K562 (cell line): Measurements from ENCODE around the gene ITPR3. TPM values are rescaled to one million over a fixed set of nuclear protein-coding genes. Genes with fewer than 3 reads are reported as not detected.
A peak's percentile ranks its signal among the peaks of the same experiment; 100 is the strongest.

Experiments
- ATAC-seq: fragments of 200-7000 bp; cut with Tn5 transposase; 3 replicates; pipeline ENCODE4 v1.9.1; 2020; ENCODE audit warnings: moderate library complexity
- BruUV-seq: library from RNA; stranded (reverse); fragments of 400-500 nt; replicated peaks from 2 replicates; lab custom pipeline; 2021; lab: Mats Ljungman, UMichigan
- CTCF ChIA-PET: fragments of 300-600 bp; formaldehyde crosslinking; extraction: SDS; loops from one replicate; lab custom pipeline; 2021; ENCODE audit warnings: low intra/inter-chr PET ratio; lab: Yijun Ruan, JAX
- POLR2A ChIA-PET: fragments of 300-600, 350-650 bp; sonication (Branson Sonifier 250); formaldehyde crosslinking; extraction: SDS; loops from one replicate; lab custom pipeline; 2021; ENCODE audit warnings: antibody characterized with exemption, inconsistent platforms; lab: Yijun Ruan, JAX
- DNase-seq, 4 experiments: peaks; one replicate each; pipeline versions ENCODE4 v3.0.0 to v3.0.0-alpha.2; 2011 to 2018; ENCODE audit warnings: low spot score in 3 of 4, mixed read lengths in 3 of 4; ENCODE audit errors: extremely low read depth in 1 of 4
- FAIRE-seq: peaks from 2 replicates; lab custom pipeline; 2011; peaks lifted over from hg19 to GRCh38; lab: Jason Lieb, UNC
- H2AFZ ChIP-seq: 2 replicates; pipeline ENCODE4 v1.6.0; 2011; ENCODE audit warnings: low read depth, low read length, control low read depth, inconsistent platforms
- H3K27ac ChIP-seq: fragments of 200-600 bp; 3 replicates; pipeline ENCODE4 v1.8.0; 2011; ENCODE audit warnings: low read depth, mild to moderate bottlenecking, control low read depth, inconsistent platforms, low read length, moderate library complexity, mixed read lengths; ENCODE audit errors: extremely low read depth
- H3K27me3 ChIP-seq, 2 experiments: fragments of 300-600 bp in 1 of 2; 2 replicates in 1 of 2; 3 replicates in 1 of 2; pipeline versions ENCODE4 v1.6.0 to v1.8.0; 2011; ENCODE audit warnings: inconsistent platforms in 2 of 2, low read length in 2 of 2, mild to moderate bottlenecking in 1 of 2, mixed read lengths in 1 of 2, moderate library complexity in 1 of 2; ENCODE audit not compliant: control insufficient read depth in 2 of 2, insufficient read depth in 2 of 2
- H3K36me3 ChIP-seq: fragments of 300-600 bp; 3 replicates; pipeline ENCODE4 v1.8.0; 2011; ENCODE audit warnings: mild to moderate bottlenecking, low read length, inconsistent platforms; ENCODE audit not compliant: control insufficient read depth, insufficient read depth
- H3K4me1 ChIP-seq, 2 experiments: fragments of 200-600 bp in 1 of 2; replicated peaks in 1 of 2; 2 replicates in 1 of 2; 3 replicates in 1 of 2; pipeline versions ENCODE4 v1.5.1 to v1.8.0; 2011; ENCODE audit warnings: inconsistent platforms in 2 of 2, low read length in 2 of 2, mild to moderate bottlenecking in 1 of 2, mixed read lengths in 1 of 2, moderate library complexity in 1 of 2; ENCODE audit not compliant: control insufficient read depth in 2 of 2, insufficient read depth in 2 of 2
- H3K4me2 ChIP-seq: 2 replicates; pipeline ENCODE4 v1.6.1; 2011; ENCODE audit warnings: low read length, control low read depth, inconsistent platforms, mixed read lengths; ENCODE audit not compliant: insufficient read depth
- H3K4me3 ChIP-seq: fragments of 200-600 bp; sonication (generic), shearing (Covaris generic); 2 replicates; pipeline ENCODE4 v1.5.1; 2016; ENCODE audit warnings: control low read depth, inconsistent platforms
- H3K79me2 ChIP-seq: fragments of 200-600 bp; 3 replicates; pipeline ENCODE4 v1.8.0; 2011; ENCODE audit warnings: low read length, inconsistent platforms; ENCODE audit not compliant: control insufficient read depth, insufficient read depth
- H3K9ac ChIP-seq, 2 experiments: 2 replicates each; pipeline versions ENCODE4 v1.6.0 to v1.6.1; 2011; ENCODE audit warnings: low read depth in 2 of 2, low read length in 2 of 2, control low read depth in 1 of 2, inconsistent platforms in 1 of 2, mild to moderate bottlenecking in 1 of 2, mixed read lengths in 1 of 2; ENCODE audit not compliant: insufficient read depth in 1 of 2
- H3K9me1 ChIP-seq: one replicate; pipeline ENCODE4 v1.6.0; 2011; ENCODE audit warnings: inconsistent platforms, mild to moderate bottlenecking, low read length, moderate library complexity; ENCODE audit not compliant: control insufficient read depth, insufficient read depth
- H3K9me3 ChIP-seq: replicated peaks from 2 replicates; pipeline ENCODE4 v1.5.1; 2011; ENCODE audit warnings: low read depth, low read length, inconsistent platforms; ENCODE audit not compliant: control insufficient read depth, insufficient read depth
- H4K20me1 ChIP-seq: replicated peaks from 2 replicates; pipeline ENCODE4 v1.6.1; 2011; ENCODE audit warnings: low read length, inconsistent platforms, mixed read lengths; ENCODE audit not compliant: control insufficient read depth, insufficient read depth
- ATF7 ChIP-seq: fragments of 450-650 bp; IDR thresholded peaks from 2 replicates; pipeline ENCODE4 v1.7.1; 2014; ENCODE audit warnings: mild to moderate bottlenecking, moderate library complexity
- CBFA2T3 ChIP-seq: fragments of 450-650 bp; IDR thresholded peaks from 2 replicates; pipeline ENCODE4 v1.6.1; 2017
- EP300 ChIP-seq: IDR thresholded peaks from 2 replicates; pipeline ENCODE4 v1.6.1; 2012; ENCODE audit warnings: low read length, improper control_type of control experiment
- NBN ChIP-seq: fragments of 450-650 bp; IDR thresholded peaks from 2 replicates; pipeline ENCODE4 v1.6.1; 2016; ENCODE audit warnings: low read depth, mild to moderate bottlenecking
- SIN3A ChIP-seq, 2 experiments: fragments of 150-350 bp in 1 of 2; IDR thresholded peaks; 2 replicates each; pipeline ENCODE4 v1.6.1; 2011 to 2016; ENCODE audit warnings: borderline replicate concordance in 2 of 2, low read depth in 2 of 2, low read length in 2 of 2, mild to moderate bottlenecking in 2 of 2, moderate library complexity in 2 of 2; ENCODE audit not compliant: control insufficient read depth in 1 of 2
- ZKSCAN8 ChIP-seq: fragments of 200-800 bp; sonication (Bioruptor generic); IDR thresholded peaks from 2 replicates; pipeline ENCODE4 v1.6.1; 2016; ENCODE audit warnings: missing genetic modification characterization, missing compliant biosample characterization
- ZNF445 ChIP-seq: fragments of 250-450 bp; sonication (Bioruptor Pico); IDR thresholded peaks from 2 replicates; pipeline ENCODE4 v1.4.0; 2020; ENCODE audit warnings: low read depth, mild to moderate bottlenecking, moderate library complexity
- WGBS: fragments of 100-300 bp; shearing (Covaris generic); methylation state at CpG from one replicate; pipeline ENCODE4 v1.1.6; 2016; ENCODE audit warnings: low coverage, mixed read lengths; ENCODE audit not compliant: insufficient coverage; ENCODE audit errors: missing lambda C conversion rate; 5-methylcytosine and 5-hydroxymethylcytosine counted together
- in situ Hi-C: fragments of 300-500 bp; cut with MboI; formaldehyde crosslinking; loops from 4 replicates; pipeline ENCODE4 v1.15.0; 2018; ENCODE audit warnings: inconsistent platforms, mixed read lengths
- intact Hi-C: fragments of 100-400 bp; cut with micrococcal nuclease; formaldehyde crosslinking; loops from 2 replicates; pipeline ENCODE4 v1.14.2; 2022
- polyA plus RNA-seq, 8 experiments: library from polyadenylated mRNA; depleted of rRNA in 4 of 8; stranded (reverse) in 5 of 8; unstranded in 3 of 8; fragments of >200 nt; fragmentation: Nextera tagmentation in 2 of 8; fragmentation: Illumina TruSeq in 1 of 8; extraction: Ambion mirVana in 2 of 8; extraction: Trizol in 1 of 8; gene quantifications; 2 replicates each; pipeline versions ENCODE4 v1.2.1 to v1.2.3, GENCODE V29; 2011 to 2014; ENCODE audit warnings: inconsistent platforms in 1 of 8, missing spikeins in 1 of 8
- total RNA-seq, 7 experiments: library from RNA; depleted of rRNA in 6 of 7; stranded (reverse); fragments of >200 nt in 6 of 7; fragmentation: Illumina TruSeq in 2 of 7; extraction: Trizol in 2 of 7; gene quantifications; 2 replicates each; pipeline versions ENCODE4 v1.2.1 to v1.2.3, GENCODE V29; 2011 to 2021; ENCODE audit warnings: low replicate concordance in 1 of 7
- TF ChIP-seq, protein P1 (sequence below): sonication (generic); formaldehyde crosslinking; IDR thresholded peaks from 2 replicates; pipeline ENCODE4 v1.8.0; 2023; ENCODE audit warnings: missing genetic modification reagents, mild to moderate bottlenecking, borderline replicate concordance

The ITPR3 gene
- total and polyA plus RNA-seq, 9 of the 15 experiments (the other 6 are each of a cell fraction or from before 2014, with no cell fraction given), result 0.39 to 35.7 (median 13.2) TPM

DNA sequence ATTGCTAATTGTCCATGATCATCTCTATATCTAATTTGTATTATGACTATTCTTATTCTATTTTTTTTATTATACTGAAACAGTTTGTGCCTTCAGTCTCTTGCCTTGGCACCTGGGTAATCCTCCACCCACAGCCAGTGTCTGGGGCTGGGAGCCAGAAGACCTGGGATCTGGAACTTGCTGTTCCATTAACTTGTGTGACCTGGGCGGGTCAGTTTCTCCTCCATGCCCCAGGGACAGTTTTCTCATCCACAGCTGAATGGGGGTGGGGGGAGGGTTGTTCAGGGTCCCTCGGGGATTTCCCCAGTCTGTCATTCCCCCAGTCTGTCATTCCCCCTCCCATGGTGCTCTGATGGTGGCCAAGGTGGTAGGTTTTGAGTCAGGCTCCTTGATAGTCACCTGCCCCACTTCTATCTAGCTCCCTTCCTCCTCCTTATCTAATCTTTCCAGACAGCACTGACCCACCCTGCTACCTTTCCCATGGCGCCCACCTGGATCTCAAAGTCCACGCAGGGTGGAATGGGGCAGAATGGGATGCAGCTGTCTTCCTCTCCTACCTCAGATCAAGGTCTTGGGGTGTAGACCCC is 10.9 kb downstream of the ITPR3 start:
- Histone ChIP-seq H3K9me3 (no peaks in the 10 kb centered on the region), H3K36me3 (peaks cover 15% of the 10 kb centered on the region; the same call in 1 of the 3 replicates), H2AFZ (no peak overlapping the region), H3K9ac (no peak overlapping the region), H3K27ac (no peak overlapping the region), H3K4me3 (no peak overlapping the region), H4K20me1 (peaks cover 32% of the 10 kb centered on the region), H3K79me2 (peaks cover 27% of the 10 kb centered on the region), H3K27me3 (no peaks in the 10 kb centered on the region), H3K4me2 (no peak overlapping the region), H3K4me1 (peaks cover 17 to 32% of the 10 kb centered on the region in 2 experiments; a peak in 4 of 5 replicates), H3K9me1 (peaks cover 23% of the 10 kb centered on the region)
- DNase-seq (peak in 2 of 4 experiments; percentile 54 to 55), ATAC-seq (no peak), FAIRE-seq (no peak)
- POLR2A ChIA-PET, result interaction anchor here (0.6 to 1.2 kb wide), 5 partner anchors 9 to 1316 kb away, joined by 3 to 5 read pairs (median 3); no protein-coding TSS in a partner anchor
- CTCF ChIA-PET, result interaction anchor here (0.5 to 1.9 kb wide), 2 partner anchors 21 to 42 kb away, joined by 4 to 6 read pairs; no protein-coding TSS in a partner anchor
- intact Hi-C loops (loop anchor here (1.0 kb wide), 1 partner anchor 45 kb away; no protein-coding TSS in a partner anchor), in situ Hi-C loops (no loop called here)
- WGBS, result 45% methylated on average over 4 of the region's 4 CpGs
- no peak for TF ChIP-seq ZNF445 (CRISPR knock-in tag)
- peak; percentile 41 for TF ChIP-seq CBFA2T3
- no peak for TF ChIP-seq EP300
- TF ChIP-seq NBN, result no peak
- no peak for TF ChIP-seq SIN3A (IDR thresholded peaks at IDR 0.05; ENCODE audit: borderline replicate concordance in 2 of 2, control insufficient read depth in 1 of 2, low read depth in 2 of 2, low read length in 2 of 2)
- TF ChIP-seq, protein P1, sequence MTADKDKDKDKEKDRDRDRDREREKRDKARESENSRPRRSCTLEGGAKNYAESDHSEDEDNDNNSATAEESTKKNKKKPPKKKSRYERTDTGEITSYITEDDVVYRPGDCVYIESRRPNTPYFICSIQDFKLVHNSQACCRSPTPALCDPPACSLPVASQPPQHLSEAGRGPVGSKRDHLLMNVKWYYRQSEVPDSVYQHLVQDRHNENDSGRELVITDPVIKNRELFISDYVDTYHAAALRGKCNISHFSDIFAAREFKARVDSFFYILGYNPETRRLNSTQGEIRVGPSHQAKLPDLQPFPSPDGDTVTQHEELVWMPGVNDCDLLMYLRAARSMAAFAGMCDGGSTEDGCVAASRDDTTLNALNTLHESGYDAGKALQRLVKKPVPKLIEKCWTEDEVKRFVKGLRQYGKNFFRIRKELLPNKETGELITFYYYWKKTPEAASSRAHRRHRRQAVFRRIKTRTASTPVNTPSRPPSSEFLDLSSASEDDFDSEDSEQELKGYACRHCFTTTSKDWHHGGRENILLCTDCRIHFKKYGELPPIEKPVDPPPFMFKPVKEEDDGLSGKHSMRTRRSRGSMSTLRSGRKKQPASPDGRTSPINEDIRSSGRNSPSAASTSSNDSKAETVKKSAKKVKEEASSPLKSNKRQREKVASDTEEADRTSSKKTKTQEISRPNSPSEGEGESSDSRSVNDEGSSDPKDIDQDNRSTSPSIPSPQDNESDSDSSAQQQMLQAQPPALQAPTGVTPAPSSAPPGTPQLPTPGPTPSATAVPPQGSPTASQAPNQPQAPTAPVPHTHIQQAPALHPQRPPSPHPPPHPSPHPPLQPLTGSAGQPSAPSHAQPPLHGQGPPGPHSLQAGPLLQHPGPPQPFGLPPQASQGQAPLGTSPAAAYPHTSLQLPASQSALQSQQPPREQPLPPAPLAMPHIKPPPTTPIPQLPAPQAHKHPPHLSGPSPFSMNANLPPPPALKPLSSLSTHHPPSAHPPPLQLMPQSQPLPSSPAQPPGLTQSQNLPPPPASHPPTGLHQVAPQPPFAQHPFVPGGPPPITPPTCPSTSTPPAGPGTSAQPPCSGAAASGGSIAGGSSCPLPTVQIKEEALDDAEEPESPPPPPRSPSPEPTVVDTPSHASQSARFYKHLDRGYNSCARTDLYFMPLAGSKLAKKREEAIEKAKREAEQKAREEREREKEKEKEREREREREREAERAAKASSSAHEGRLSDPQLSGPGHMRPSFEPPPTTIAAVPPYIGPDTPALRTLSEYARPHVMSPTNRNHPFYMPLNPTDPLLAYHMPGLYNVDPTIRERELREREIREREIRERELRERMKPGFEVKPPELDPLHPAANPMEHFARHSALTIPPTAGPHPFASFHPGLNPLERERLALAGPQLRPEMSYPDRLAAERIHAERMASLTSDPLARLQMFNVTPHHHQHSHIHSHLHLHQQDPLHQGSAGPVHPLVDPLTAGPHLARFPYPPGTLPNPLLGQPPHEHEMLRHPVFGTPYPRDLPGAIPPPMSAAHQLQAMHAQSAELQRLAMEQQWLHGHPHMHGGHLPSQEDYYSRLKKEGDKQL (CRISPR knock-in tag), result 0 out of 2 replicates have a peak, but pooled peaks have one; percentile 59
- no peak for TF ChIP-seq ZKSCAN8 (CRISPR knock-in tag)
- no peak for TF ChIP-seq ATF7
- no TSS peak for BruUV-seq
